ENCODE data around the gene LRCOL1.

- TF ChIP-seq SUZ12 (IDR thresholded peaks at IDR 0.05; ENCODE audit: low read length), result no peak
- TF ChIP-seq ATF2 (IDR thresholded peaks at IDR 0.05; ENCODE audit: low read length), result no peak
- TF ChIP-seq CTCF (IDR thresholded peaks at IDR 0.05; ENCODE audit: control extremely low read depth in 1 of 3, insufficient read depth in 1 of 3, low read depth in 1 of 3, low read length in 3 of 3), result no peak
- TF ChIP-seq POLR2A (IDR thresholded peaks at IDR 0.05; ENCODE audit: control extremely low read depth in 1 of 2, low read depth in 2 of 2, low read length in 2 of 2), result no peak
- TF ChIP-seq YY1 (IDR thresholded peaks at IDR 0.05; ENCODE audit: low read depth, low read length), result no peak
- no peak for TF ChIP-seq TAF1 (IDR thresholded peaks at IDR 0.05; ENCODE audit: low read depth, low read length)
- no peak for TF ChIP-seq SP4 (IDR thresholded peaks at IDR 0.05; ENCODE audit: low read length)
- no peak for TF ChIP-seq SIN3A (conservative IDR thresholded peaks at IDR 0.05 in 1 of 2, IDR thresholded peaks at IDR 0.05 in 1 of 2; ENCODE audit: low read depth in 1 of 2, low read length in 2 of 2)
- no peak for TF ChIP-seq JUND (IDR thresholded peaks at IDR 0.05; ENCODE audit: low read length)
- TF ChIP-seq JUN (IDR thresholded peaks at IDR 0.05; ENCODE audit: low read depth, low read length), result no peak
Observed at GRCh38 chr12:132657004-132657727, 46.8 kb upstream of the LRCOL1 start.

All from H1 (cell line).